ENCODE measurements around the gene LBHD2. TPM values are rescaled to one million over a fixed set of nuclear protein-coding genes. Genes with fewer than 3 reads are reported as not detected.

LBHD2 gene
- total and polyA plus RNA-seq, 2 of the 13 experiments (the other 11 are each of a cell fraction or from before 2014, with no cell fraction given), result 0.67 to 1.00 TPM

- Histone ChIP-seq H3K27me3 (ENCODE audit: control insufficient read depth in 1 of 2, insufficient read depth in 2 of 2, low read length in 2 of 2) (no peaks in the 10 kb centered on the region), H3K79me2 (ENCODE audit: insufficient read depth, low read length) (no peaks in the 10 kb centered on the region), H4K20me1 (ENCODE audit: insufficient read depth, low read length) (peaks cover 12% of the 10 kb centered on the region), H2AFZ (ENCODE audit: low read length) (no peak overlapping the region), H3K4me2 (ENCODE audit: low read depth, low read length) (no peak overlapping the region), H3K36me3 (replicated peaks in 1 of 2; ENCODE audit: control insufficient read depth in 1 of 2, insufficient read depth in 2 of 2, low read length in 2 of 2) (peaks cover 5 to 6% of the 10 kb centered on the region in 2 experiments; a peak in 2 of 5 replicates), H3K4me3 (replicated peaks in 1 of 3; ENCODE audit: insufficient read depth in 1 of 3, low read depth in 2 of 3, low read length in 3 of 3) (no peak overlapping the region), H3K4me1 (ENCODE audit: insufficient read depth, low read length) (peaks cover 87% of the 10 kb centered on the region), H3K27ac (ENCODE audit: extremely low read length, insufficient read depth, low read length) (no peak overlapping the region), H3K9me3 (ENCODE audit: low read length) (no peaks in the 10 kb centered on the region), H3K9ac (ENCODE audit: insufficient read depth, low read depth, low read length) (no peak overlapping the region)
- BruUV-seq (replicated peaks), result no TSS peak
- ATAC-seq, result no peak
- no peak for FAIRE-seq
- CTCF ChIA-PET (ENCODE audit: low intra/inter-chr PET ratio, low total read pairs), result no interaction called here
- POLR2A ChIA-PET, result interaction anchor here (5.9 kb wide), 1 partner anchor 8 kb away, joined by 55 read pairs; no protein-coding TSS in a partner anchor
- TF ChIP-seq GATAD1 (CRISPR knock-in tag; IDR thresholded peaks at IDR 0.05) (no peak), POLR2A (IDR thresholded peaks at IDR 0.05; ENCODE audit: insufficient read depth in 1 of 2, low read depth in 2 of 2, low read length in 2 of 2) (0 out of 4 replicates have a peak, but pooled peaks of 1 of the 2 experiments have one; percentile 27), RBFOX2 (IDR thresholded peaks at IDR 0.05; ENCODE audit: low read depth, low read length) (peak; percentile 23; the same call in 1 of the 2 replicates), CEBPB (IDR thresholded peaks at IDR 0.05; ENCODE audit: borderline replicate concordance, low read depth, low read length) (no peak), RBM22 (optimal IDR thresholded peaks at IDR 0.05; ENCODE audit: low read length) (peak; percentile 18), AKAP8 (CRISPR knock-in tag; IDR thresholded peaks at IDR 0.05) (0 out of 2 replicates have a peak, but pooled peaks have one; percentile 73), AGO2 (optimal IDR thresholded peaks at IDR 0.05; ENCODE audit: low read depth, low read length) (peak; percentile 81), ZBTB33 (CRISPR knock-in tag; IDR thresholded peaks at IDR 0.05) (peak; percentile 33; the same call in 1 of the 2 replicates), ZNF687 (CRISPR knock-in tag; IDR thresholded peaks at IDR 0.05) (peak; percentile 37; the same call in 1 of the 2 replicates), RBM39 (IDR thresholded peaks at IDR 0.05; ENCODE audit: low read depth, low read length, poor library complexity, severe bottlenecking) (peak; percentile 3)
- intact Hi-C loops (cut with micrococcal nuclease; ENCODE audit: unreplicated experiment), result no loop called here
- no peak for DNase-seq (ENCODE audit: low spot score)
- in situ Hi-C loops (cut with HindIII; ENCODE audit: extremely low pct_ligation_motif_present, low pct_unique_long_range_greater_than_20kb), result no loop called here
- 82% methylated on average over 10 of the region's 28 CpGs for WGBS (ENCODE audit: low lambda C conversion rate)
Measured at GRCh38 chr14:103107941-103108748, 24.1 kb downstream of the LBHD2 start.
